Stimulated activated CD4-positive, alpha-beta T cell treated with anti-CD3 and anti-CD28 coated beads, Interleukin-4, amount 100 ng/mL, for 24 hours (primary cell): Measurements from ENCODE around the gene ADAMTS18.

Experiments used
- DNase-seq: peaks from one replicate; pipeline ENCODE4 v3.0.0-alpha.2; 2020

ADAMTS18 gene

GRCh38 chr16:77386831-77387814, 47.7 kb downstream of the ADAMTS18 start:
- no peak for DNase-seq

DNA sequence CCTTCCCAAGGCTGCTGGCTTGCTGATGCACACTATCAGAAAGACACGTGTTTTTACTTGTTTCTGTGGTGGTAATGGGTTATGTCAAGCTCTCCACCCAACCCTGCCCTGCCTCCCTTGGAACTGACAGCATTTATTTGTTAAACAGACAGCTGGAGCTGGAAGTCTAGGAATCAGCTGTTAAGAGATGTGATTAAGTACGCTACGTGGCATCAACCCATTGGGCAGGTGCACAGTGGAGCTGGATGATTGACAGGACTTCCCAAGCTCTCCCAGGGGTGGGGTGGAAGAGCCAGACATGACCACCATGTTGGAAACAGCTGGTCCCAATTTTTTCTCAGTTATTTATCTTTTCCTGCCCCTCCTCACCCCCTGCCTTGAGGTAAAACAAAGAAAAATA, 49.4 kb downstream of the ADAMTS18 start:
- DNase-seq = no peak

DNA sequence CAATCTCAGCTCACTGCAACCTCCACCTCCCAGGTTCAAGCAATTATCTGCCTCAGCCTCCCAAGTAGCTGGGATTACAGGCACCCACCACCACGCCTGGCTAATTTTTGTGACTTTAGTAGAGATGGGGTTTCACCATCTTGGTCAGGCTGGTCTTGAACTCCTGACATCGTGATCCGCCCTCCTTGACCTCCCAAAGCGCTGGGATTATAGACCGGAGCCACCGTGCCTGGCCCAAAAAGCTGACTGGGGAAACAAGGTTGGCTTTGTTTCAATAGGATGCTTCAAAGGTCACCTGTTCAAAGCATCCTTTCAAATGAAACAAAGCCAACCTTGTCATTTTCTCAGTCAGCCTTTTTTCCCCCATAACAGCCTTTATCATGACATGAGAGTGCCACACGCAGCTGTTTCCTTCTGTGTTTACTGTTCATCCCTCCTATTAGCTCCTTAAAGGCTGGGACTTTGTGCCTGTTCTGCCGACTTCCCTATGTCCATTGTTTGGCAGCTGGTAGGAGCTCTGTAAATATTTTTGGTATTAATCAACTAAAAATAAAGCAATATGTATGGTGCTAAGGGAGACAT, 51.1 kb downstream of the ADAMTS18 start:
- no peak for DNase-seq

- DNase-seq = no peak
Measured at GRCh38 chr16:77376358-77376757, 58.5 kb downstream of the ADAMTS18 start.

DNA sequence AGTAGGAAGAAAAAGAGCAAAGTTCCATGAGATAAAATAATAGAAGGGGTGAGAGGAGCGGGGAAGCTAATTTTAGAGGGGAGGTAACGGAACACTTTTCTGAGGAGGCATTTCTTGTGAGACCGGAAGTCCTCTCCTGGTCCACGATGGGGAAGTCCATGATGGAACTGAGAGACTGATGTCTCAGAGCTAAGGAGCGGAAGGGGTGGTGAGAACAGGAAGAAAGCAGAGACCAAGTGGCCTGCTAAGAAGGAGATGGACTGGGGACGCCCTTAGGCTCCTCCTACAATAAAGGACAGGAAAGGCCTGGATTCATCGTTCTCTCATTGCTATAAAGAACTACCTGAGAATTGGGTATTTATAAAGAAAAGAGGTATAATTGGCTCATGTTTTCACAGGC, 59.4 kb downstream of the ADAMTS18 start:
- DNase-seq = no peak

DNA sequence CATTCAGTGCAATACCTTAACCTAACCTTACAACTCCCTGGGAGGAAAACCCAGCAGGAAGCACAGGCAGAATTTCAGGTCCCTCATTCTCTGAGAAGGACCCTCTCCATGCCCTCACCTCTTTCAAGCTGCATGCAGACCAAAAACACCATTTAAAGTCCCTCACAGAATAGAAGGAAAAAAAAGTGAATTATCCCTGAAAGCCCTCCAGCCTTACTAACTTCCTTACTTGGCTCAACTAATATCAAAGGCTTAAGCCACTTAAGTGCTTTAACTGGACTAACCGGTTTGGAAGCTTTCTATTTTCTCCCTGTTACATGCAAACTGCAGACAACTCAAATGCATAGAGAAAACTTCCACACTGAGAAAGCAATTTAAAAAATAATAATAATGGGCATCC, 60.5 kb downstream of the ADAMTS18 start:
- no peak for DNase-seq

DNA sequence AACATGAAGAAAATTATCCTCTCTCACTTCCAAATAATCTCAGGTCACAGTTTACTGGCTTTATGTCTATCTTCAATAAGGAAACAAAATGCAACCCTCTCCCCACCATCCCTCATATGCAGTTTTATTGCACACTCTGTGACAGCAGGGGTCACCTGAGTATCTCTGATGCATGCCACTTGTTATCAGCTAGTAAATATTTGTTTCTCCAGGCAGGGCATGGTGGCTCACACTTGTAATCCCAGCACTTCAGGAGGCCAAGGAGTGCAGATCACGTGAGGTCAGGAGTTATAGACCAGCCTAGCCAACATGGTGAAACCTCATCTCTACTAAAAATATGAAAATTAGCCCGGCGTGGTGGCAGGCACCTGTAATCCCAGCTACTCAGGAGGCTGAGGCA, 61.1 kb downstream of the ADAMTS18 start:
- DNase-seq = no peak

- no peak for DNase-seq
Measured at GRCh38 chr16:77364770-77365169, 70.1 kb downstream of the ADAMTS18 start.

DNA sequence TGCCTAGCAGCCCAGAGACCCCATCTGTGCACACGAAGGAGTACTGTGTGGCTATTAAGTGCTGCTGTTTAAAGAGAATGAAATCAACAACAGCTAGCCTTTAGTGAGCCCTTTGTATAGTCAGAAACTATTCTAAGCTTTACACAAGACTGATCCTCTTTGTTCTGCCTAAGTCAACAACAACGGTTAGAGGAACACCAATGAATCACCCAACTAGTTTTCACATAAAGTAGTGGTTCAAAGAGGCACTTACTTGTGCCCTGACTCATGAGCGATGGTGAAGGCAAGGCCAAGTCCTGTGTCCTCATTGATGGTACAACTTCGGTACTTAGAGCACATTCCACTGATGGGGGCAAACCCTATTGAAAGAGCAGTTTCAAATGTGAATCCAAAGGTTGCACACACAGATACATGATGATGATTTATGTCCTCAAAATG, 75.8 kb downstream of the ADAMTS18 start:
- no peak for DNase-seq

DNA sequence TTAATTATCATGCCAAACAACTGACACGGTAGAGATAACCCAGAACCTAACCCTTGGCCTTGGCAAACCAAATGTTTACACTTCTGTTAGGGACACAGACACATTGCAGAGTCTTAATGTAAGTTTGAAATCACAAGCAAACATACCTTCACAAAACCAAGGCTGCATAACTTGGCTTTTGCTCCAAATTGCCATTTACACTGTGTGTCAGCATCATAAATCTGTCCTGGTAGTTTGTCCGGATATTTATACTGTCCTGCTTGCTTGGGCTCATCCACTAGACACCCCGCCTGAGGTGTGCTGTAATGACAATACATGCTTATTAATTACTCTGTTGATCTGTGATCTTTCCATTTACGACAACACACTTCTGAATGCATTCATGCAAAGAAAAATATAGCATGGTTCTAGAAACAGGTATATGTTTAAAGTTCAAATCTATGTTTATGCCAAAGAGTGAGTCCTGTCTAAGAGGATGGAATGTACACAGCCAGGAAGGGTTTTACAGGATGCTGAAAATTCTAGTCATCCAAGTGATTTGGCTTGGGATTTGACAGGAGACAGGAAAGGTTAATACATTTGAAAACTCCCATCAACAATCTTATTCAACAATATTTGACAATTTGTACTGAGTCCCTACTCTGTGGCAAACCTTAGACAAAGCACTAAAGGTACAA, 81.1 kb downstream of the ADAMTS18 start:
- DNase-seq = no peak

DNA sequence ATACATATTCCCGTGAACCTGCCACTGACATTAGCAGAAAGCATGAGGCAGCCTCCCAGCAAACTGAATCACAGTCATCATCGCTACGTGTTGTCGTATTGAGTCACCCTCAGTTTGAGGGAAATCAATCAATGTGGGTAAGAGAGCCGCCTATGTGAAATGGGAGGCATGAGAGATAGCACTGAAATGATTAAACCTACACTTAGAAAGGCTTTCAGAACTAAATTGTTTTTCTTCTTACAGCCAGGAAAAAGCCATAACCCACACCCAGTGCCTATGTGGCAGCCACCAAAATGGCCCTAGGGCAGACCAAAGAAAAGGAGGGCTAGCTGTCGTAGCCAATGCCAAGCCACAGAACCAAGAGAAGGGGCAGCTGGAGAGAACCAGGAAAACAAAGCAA, 90.5 kb downstream of the ADAMTS18 start:
- DNase-seq = no peak

DNA sequence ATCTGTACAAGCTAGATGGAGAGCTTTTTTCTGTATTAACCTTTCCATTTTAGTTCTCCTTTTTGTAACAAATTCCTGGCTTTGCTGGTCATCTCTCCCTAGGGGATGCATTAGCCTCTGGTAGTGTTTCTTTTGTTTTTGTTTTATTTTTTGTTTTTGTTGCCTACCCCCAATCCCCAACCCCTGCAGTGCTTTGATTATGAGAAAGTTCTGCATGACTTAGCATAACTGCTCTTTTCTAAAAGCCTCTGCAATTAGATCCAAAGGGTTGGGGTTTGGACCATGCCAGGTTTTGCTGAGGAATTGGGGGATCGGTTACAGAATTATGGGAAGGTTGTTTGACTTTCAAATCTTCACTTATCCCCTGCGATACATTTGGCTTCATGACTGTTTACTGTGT, 98.2 kb downstream of the ADAMTS18 start:
- DNase-seq = no peak

DNA sequence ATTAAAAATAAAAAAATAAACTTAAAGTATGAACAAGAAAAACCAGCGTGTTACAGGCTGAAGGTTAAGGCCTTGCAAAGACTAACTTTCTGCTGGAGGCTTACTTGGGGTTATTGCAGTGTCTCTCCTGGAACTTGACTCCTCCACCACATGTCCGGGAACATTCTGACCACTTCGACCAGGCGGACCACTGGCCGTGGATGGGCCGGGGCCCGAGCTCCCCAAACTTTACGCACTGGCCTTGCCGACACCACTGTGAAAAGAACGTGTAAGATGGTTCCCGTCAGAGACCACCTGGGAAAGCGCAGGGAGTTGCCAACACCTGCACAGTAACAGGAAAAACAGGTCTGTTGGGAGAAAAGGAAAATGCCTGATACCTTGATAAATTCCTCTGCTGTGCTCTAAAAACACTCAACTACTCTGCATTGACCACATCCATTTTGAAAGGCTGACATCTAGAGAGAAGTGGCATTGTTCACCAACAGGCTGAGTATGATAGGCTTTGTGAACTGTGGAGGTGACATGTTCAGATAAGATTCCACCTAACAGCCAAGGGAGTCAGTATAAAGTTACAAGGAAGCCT, 99.1 kb downstream of the ADAMTS18 start:
- DNase-seq = no peak

DNA sequence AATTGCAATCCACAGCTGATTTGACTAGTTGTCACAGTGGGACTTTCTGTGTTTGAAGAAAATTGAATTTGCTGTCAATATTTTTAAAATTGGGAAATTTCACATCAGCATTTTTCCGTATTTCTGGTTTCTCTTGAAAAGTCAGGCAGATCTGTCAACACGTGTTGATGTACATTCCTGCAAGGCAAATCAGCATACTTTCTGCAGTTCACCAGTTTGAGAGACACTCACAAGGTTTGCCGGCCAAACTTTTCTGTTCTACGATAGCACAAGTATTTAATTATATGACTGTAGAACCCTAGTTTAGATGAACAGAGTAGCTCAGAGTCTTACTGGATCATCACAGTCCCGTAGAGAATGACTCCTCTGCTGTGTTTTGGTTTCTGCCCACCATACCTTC, 102.0 kb downstream of the ADAMTS18 start:
- no peak for DNase-seq

DNA sequence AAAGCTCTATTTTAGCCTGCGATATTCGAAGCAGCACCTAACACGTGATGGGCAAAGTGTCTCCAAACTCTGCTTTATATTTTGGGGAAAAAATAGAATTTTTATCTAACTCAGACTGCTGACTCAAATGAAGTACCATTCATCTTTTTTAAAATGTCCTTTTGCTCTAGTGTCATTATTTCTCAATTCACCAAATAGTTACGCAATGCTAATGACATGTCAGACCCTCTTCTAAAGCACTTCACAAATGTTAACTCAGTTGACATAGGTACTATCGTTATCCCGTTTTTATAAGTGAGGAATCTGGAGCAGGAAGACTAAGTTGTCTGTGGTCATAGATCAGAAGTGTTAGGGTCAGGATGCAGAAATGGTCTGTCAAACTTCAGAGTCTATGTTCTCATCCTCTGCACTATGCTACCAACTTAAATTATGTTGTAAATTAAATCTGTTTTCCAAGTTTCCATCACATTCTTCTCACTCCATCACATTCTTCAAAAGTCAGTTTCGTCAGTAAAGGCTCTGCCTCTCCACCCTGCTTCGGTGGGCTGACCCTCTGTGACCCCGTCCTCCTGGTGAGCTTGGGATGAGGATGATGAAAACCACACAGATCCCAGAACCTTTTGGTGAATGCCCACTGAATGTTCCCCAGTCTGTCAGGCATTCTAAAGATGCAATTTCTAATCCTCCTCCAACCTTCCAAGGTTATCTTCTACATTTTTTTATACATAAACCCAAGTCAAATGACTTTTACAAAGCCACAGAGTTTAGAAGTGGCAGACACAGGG, 102.8 kb downstream of the ADAMTS18 start:
- no peak for DNase-seq

GRCh38 chr16:77331043-77331442, 103.8 kb downstream of the ADAMTS18 start:
- no peak for DNase-seq

GRCh38 chr16:77330332-77331042, 104.3 kb downstream of the ADAMTS18 start:
- no peak for DNase-seq

- no peak for DNase-seq
Measured at GRCh38 chr16:77328768-77329167, 106.1 kb downstream of the ADAMTS18 start.

GRCh38 chr16:77328274-77328673, 106.6 kb downstream of the ADAMTS18 start:
- DNase-seq = no peak

GRCh38 chr16:77327717-77328116, 107.1 kb downstream of the ADAMTS18 start:
- no peak for DNase-seq

DNA sequence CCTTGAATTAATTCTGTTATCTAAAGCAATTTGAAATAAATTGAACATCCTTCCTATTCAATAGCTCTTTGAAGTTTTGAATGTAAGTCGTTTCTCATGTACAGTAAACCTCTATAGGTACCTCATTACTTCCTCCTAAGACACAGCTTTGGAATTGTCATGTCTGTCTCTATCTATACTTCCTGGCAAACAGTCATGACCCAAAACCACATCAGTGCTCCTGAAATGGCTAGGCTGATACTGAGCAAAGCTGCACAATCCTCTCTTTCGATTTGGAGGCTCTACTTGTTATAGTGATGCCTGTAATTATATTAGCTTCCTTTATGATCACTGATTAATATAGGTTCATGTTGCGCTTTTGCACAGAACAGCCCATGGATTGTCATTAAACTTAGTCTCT, 110.1 kb downstream of the ADAMTS18 start:
- no peak for DNase-seq

GRCh38 chr16:77323695-77324094, 111.1 kb downstream of the ADAMTS18 start:
- DNase-seq = no peak
